Transverse colon (tissue), 4 donors: Measurements from ENCODE around the gene SFTPB. TPM values are rescaled to one million over a fixed set of nuclear protein-coding genes. Genes with fewer than 3 reads are reported as not detected.

Source experiments
- DNase-seq: peaks from one replicate; pipeline ENCODE4 v3.0.0-alpha.2; 2019
- H3K27ac ChIP-seq, 4 donors: fragments of 200-600 bp; sonication (generic); 2 replicates each; pipeline ENCODE4 v1.5.1; 2016 to 2018; ENCODE audit warnings: inconsistent platforms in 4 of 4
- H3K27me3 ChIP-seq: fragments of 200-600 bp; sonication (generic); 2 replicates; pipeline ENCODE4 v1.5.1; 2017; ENCODE audit warnings: inconsistent platforms
- H3K36me3 ChIP-seq, 4 donors: fragments of 200-600 bp; sonication (generic); 2 replicates each; pipeline ENCODE4 v1.5.1; 2017 to 2019; ENCODE audit warnings: inconsistent platforms in 4 of 4
- H3K4me1 ChIP-seq, 4 donors: fragments of 200-600 bp; sonication (generic); 2 replicates each; pipeline ENCODE4 v1.5.1; 2017 to 2020; ENCODE audit warnings: inconsistent platforms in 4 of 4
- H3K4me3 ChIP-seq, 4 donors: fragments of 200-600 bp; sonication (generic); 1 replicate in 1 of 4; 2 replicates in 3 of 4; pipeline versions ENCODE4 v1.5.1 to v1.6.1; 2017 to 2019; ENCODE audit warnings: inconsistent platforms in 4 of 4
- H3K9me3 ChIP-seq, 2 donors: fragments of 200-600 bp; sonication (generic); 2 replicates each; pipeline ENCODE4 v1.5.1; 2017 to 2019; ENCODE audit warnings: inconsistent platforms in 2 of 2
- CTCF ChIP-seq, 5 experiments: fragments of 200-600 bp in 3 of 5; fragments of 450-650 bp in 2 of 5; sonication (generic) in 3 of 5; IDR thresholded peaks; 1 replicate in 2 of 5; 2 replicates in 3 of 5; pipeline ENCODE4 v1.5.1; 2016 to 2017; ENCODE audit warnings: antibody characterized with exemption in 5 of 5, inconsistent platforms in 3 of 5, mild to moderate bottlenecking in 2 of 5, moderate library complexity in 1 of 5
- EP300 ChIP-seq: sonication (generic); formaldehyde crosslinking; IDR thresholded peaks from one replicate; pipeline ENCODE4 v1.6.1; 2017; ENCODE audit warnings: antibody characterized with exemption, low read depth
- POLR2A ChIP-seq: fragments of 450-650 bp; IDR thresholded peaks from one replicate; pipeline ENCODE4 v1.6.1; 2016; ENCODE audit warnings: antibody characterized with exemption, mild to moderate bottlenecking, moderate library complexity
- POLR2AphosphoS5 ChIP-seq, 3 donors: sonication (generic); formaldehyde crosslinking; IDR thresholded peaks; one replicate each; pipeline ENCODE4 v1.6.1; 2016; ENCODE audit warnings: antibody characterized with exemption in 3 of 3
- WGBS, 2 donors: methylation state at CpG; one replicate each; pipeline ENCODE4 v1.1.5; 2018; ENCODE audit warnings: low coverage in 1 of 2; 5-methylcytosine and 5-hydroxymethylcytosine counted together
- in situ Hi-C, 4 donors: fragments of 200-750 bp; cut with MboI; loops; one replicate each; pipeline versions ENCODE4 v1.15.0 to v1.15.1; 2017; ENCODE audit warnings: low sequenced_read_pairs in 3 of 4, low pct_ligation_motif_present in 1 of 4, low pct_unique_long_range_greater_than_20kb in 1 of 4
- intact Hi-C: fragments of 100-400 bp; cut with DNase I; formaldehyde crosslinking; loops from one replicate; pipeline ENCODE4 v1.15.1; 2023; ENCODE audit warnings: low total_unique reads
- total RNA-seq, 4 donors: library from RNA; depleted of rRNA; stranded (reverse); fragments of >200 nt; gene quantifications; one replicate each; pipeline ENCODE4 v1.1.0, GENCODE V29; 2016

The SFTPB gene
- total RNA-seq, 4 donors from 2014 or later = not detected

- H3K4me3 ChIP-seq = no peak overlapping the region
- no peaks in the 10 kb centered on the region for H3K9me3 ChIP-seq
- no peaks in the 10 kb centered on the region for H3K27me3 ChIP-seq
- TF ChIP-seq POLR2AphosphoS5 (IDR thresholded peaks at IDR 0.05) (no peak), CTCF (IDR thresholded peaks at IDR 0.05) (no peak), EP300 (no peak), POLR2A (no peak)
- intact Hi-C loops = loop anchor here (10.0 kb wide), 1 partner anchor 67 kb away; no protein-coding TSS in a partner anchor
- 64 to 80% methylated on average over 4 to 10 of the region's 10 CpGs for WGBS, 2 donors
- H3K27ac ChIP-seq = no peak overlapping the region
- in situ Hi-C loops = loop anchor here in 2 of 4 donors (25.0 kb wide), 2 partner anchors 164 to 439 kb away; no protein-coding TSS in a partner anchor
- DNase-seq = no peak
- peaks cover 2 to 84% (median 41%) of the 10 kb centered on the region in 4 donors for H3K36me3 ChIP-seq
- no peaks in the 10 kb centered on the region for H3K4me1 ChIP-seq
These were observed 20.0 kb downstream of the SFTPB start for GRCh38 chr2:85647823-85648526.

GRCh38 chr2:85646166-85646565 lies 21.8 kb downstream of the SFTPB start:
- Histone ChIP-seq H3K9me3 (no peaks in the 10 kb centered on the region), H3K4me1 (no peaks in the 10 kb centered on the region), H3K27me3 (no peaks in the 10 kb centered on the region), H3K4me3 (no peak overlapping the region), H3K27ac (no peak overlapping the region), H3K36me3 (peaks cover 4 to 97% (median 49%) of the 10 kb centered on the region in 4 donors)
- intact Hi-C loops = loop anchor here (10.0 kb wide), 1 partner anchor 69 kb away; no protein-coding TSS in a partner anchor
- in situ Hi-C loops = loop anchor here in 2 of 4 donors (25.0 kb wide), 2 partner anchors 166 to 441 kb away; no protein-coding TSS in a partner anchor
- WGBS, 2 donors = 91 to 94% methylated on average over 1 to 2 of the region's 2 CpGs
- TF ChIP-seq POLR2A (no peak), EP300 (no peak), POLR2AphosphoS5 (IDR thresholded peaks at IDR 0.05) (no peak), CTCF (IDR thresholded peaks at IDR 0.05) (no peak)
- DNase-seq = no peak

- no peak for TF ChIP-seq POLR2A
- TF ChIP-seq CTCF (IDR thresholded peaks at IDR 0.05) = no peak
- no peak for TF ChIP-seq EP300
- no peak for TF ChIP-seq POLR2AphosphoS5 (IDR thresholded peaks at IDR 0.05)
- H3K9me3 ChIP-seq = no peaks in the 10 kb centered on the region
- H3K4me1 ChIP-seq = no peaks in the 10 kb centered on the region
- no peak overlapping the region for H3K4me3 ChIP-seq
- 97 to 100% methylated on average over 2 to 8 of the region's 8 CpGs for WGBS, 2 donors
- intact Hi-C loops = loop anchor here (10.0 kb wide), 1 partner anchor 70 kb away; no protein-coding TSS in a partner anchor
- in situ Hi-C loops = loop anchor here in 2 of 4 donors (25.0 kb wide), 2 partner anchors 167 to 442 kb away; no protein-coding TSS in a partner anchor
- no peak overlapping the region for H3K27ac ChIP-seq
- H3K36me3 ChIP-seq = peaks cover 6 to 98% (median 50%) of the 10 kb centered on the region in 4 donors
- H3K27me3 ChIP-seq = no peaks in the 10 kb centered on the region
- no peak for DNase-seq
These were observed 23.1 kb downstream of the SFTPB start for GRCh38 chr2:85644909-85645308.

GRCh38 chr2:85642725-85643124 lies 25.3 kb downstream of the SFTPB start:
- no peaks in the 10 kb centered on the region for H3K27me3 ChIP-seq
- no peak for TF ChIP-seq CTCF (IDR thresholded peaks at IDR 0.05)
- TF ChIP-seq POLR2A = no peak
- TF ChIP-seq POLR2AphosphoS5 (IDR thresholded peaks at IDR 0.05) = no peak
- TF ChIP-seq EP300 = no peak
- in situ Hi-C loops (loop anchor here in 2 of 4 donors (25.0 kb wide), 2 partner anchors 170 to 445 kb away; no protein-coding TSS in a partner anchor), intact Hi-C loops (loop anchor here (10.0 kb wide), 1 partner anchor 72 kb away; no protein-coding TSS in a partner anchor)
- no peaks in the 10 kb centered on the region for H3K9me3 ChIP-seq
- peaks cover 6 to 98% (median 51%) of the 10 kb centered on the region in 4 donors for H3K36me3 ChIP-seq
- H3K27ac ChIP-seq = no peak overlapping the region
- DNase-seq = no peak
- no peaks in the 10 kb centered on the region for H3K4me1 ChIP-seq
- 59 to 88% methylated on average over 3 of the region's 3 CpGs for WGBS, 2 donors
- H3K4me3 ChIP-seq = no peak overlapping the region
